Thymus (tissue), 11 donors: Measurements from ENCODE around the gene ZNF792. TPM values are rescaled to one million over a fixed set of nuclear protein-coding genes. Genes with fewer than 3 reads are reported as not detected.
"Not testable (repeated sequence)": the region's sequence is repeated elsewhere in the genome, so short reads cannot be mapped to it uniquely, and the experiment has no call there.

ENCODE experiments used
- DNase-seq, 9 donors: peaks; one replicate each; pipeline ENCODE4 v3.0.0-alpha.2; 2013; ENCODE audit warnings: low spot score in 9 of 9, low read depth in 6 of 9, missing footprints in 1 of 9
- H3K27ac ChIP-seq, 2 donors: one replicate each; pipeline ENCODE4 v1.5.1; 2013; ENCODE audit warnings: control low read depth in 1 of 2, low read depth in 1 of 2, low read length in 1 of 2, mild to moderate bottlenecking in 1 of 2, moderate library complexity in 1 of 2
- H3K27me3 ChIP-seq, 2 donors: one replicate each; pipeline ENCODE4 v1.5.1; 2013; ENCODE audit warnings: low read length in 1 of 2; ENCODE audit not compliant: control insufficient read depth in 2 of 2, insufficient read depth in 1 of 2
- H3K36me3 ChIP-seq, 2 donors: one replicate each; pipeline ENCODE4 v1.5.1; 2013; ENCODE audit warnings: low read length in 1 of 2, mild to moderate bottlenecking in 1 of 2, moderate library complexity in 1 of 2; ENCODE audit not compliant: control insufficient read depth in 2 of 2, insufficient read depth in 2 of 2
- H3K4me1 ChIP-seq, 2 donors: one replicate each; pipeline ENCODE4 v1.5.1; 2013; ENCODE audit warnings: low read length in 2 of 2; ENCODE audit not compliant: control insufficient read depth in 2 of 2, insufficient read depth in 2 of 2
- H3K4me3 ChIP-seq, 2 donors: one replicate each; pipeline ENCODE4 v1.5.1; 2013; ENCODE audit warnings: low read length in 2 of 2, control low read depth in 1 of 2, mild to moderate bottlenecking in 1 of 2
- H3K9me3 ChIP-seq, 2 donors: one replicate each; pipeline ENCODE4 v1.5.1; 2013; ENCODE audit warnings: low read length in 1 of 2, mild to moderate bottlenecking in 1 of 2; ENCODE audit not compliant: control insufficient read depth in 2 of 2, insufficient read depth in 1 of 2
- WGBS: extraction: QIAGEN DNeasy Blood & Tissue Kit; methylation state at CpG from one replicate; pipeline ENCODE4 v1.1.7; 2013; 5-methylcytosine and 5-hydroxymethylcytosine counted together
- polyA plus RNA-seq: library from polyadenylated mRNA; stranded (reverse); fragments of 200-250 nt; gene quantifications from one replicate; pipeline ENCODE4 v1.2.3, GENCODE V29; 2013
- total RNA-seq: library from RNA; stranded (reverse); fragments of 120-200 nt; gene quantifications from one replicate; pipeline ENCODE4 v1.2.4, GENCODE V29; 2013
- donor health status: healthy.

ZNF792 gene
- total and polyA plus RNA-seq, 2 donors, result 2.6 to 5.4 TPM

DNA sequence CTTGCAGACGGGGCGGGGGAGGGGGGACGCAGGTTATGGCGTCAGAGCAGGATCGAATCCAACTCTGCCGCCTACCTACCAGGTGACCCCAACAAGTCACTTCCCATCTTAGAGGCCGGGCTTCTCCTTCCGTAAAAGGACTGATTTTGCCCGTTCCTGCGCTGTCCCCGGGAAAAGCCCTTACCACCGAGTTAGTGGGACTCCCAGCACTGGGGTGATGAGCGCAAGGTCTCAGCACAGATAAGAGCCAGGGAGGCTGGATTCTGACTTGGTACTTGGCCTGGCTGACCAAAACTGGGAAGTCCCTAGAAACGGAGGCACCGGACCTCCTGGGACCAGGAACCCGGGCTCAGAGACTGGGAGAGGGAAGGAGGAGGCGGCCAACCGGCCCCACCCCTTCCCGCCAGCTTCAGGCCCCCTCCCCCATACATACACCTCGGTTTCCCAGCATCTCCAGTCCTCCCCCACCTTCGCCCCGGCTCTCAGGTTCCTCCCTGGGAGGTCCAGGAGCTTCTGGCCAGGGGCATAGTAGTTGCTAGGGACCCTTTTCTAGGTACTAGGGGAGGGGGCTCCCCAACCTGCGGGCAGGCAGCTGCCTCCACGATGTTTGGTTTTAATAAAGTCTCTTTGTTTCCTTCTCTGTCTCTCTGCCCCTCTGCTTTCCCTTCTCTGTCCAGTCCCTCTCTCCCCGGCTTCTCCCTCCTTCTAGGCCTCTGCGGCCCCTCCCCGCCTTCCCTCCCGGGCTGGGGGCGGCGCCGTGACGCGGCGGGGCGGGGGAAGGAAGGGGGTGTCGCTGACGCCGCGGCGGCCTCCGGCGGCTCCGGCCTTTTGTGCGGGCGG lies 35.7 kb upstream of the ZNF792 start, which contains the start of gene GRAMD1A:
GRAMD1A (plus strand) TSS at position 826 of the 840 bp plus-strand sequence. CDS start 156 bp downstream, outside the sequence.
- 9% methylated on average over 45 of the region's 45 CpGs for WGBS
- H3K27me3 ChIP-seq, result no peaks in the 10 kb centered on the region
- H3K27ac ChIP-seq, result peak within 1 kb of the TSS; percentile 87 to 97
- peaks cover 39 to 76% of the 10 kb centered on the region in 2 donors for H3K4me1 ChIP-seq
- peak within 1 kb of the TSS; percentile 47 to 84 for H3K4me3 ChIP-seq
- peak in 5 of 9 donors; percentile 62 to 85 (median 64) for DNase-seq
- H3K36me3 ChIP-seq, result peaks cover under 1 to 8% of the 10 kb centered on the region in 2 donors
- H3K9me3 ChIP-seq, result peaks cover 0 to 6% of the 10 kb centered on the region in 2 donors

DNA sequence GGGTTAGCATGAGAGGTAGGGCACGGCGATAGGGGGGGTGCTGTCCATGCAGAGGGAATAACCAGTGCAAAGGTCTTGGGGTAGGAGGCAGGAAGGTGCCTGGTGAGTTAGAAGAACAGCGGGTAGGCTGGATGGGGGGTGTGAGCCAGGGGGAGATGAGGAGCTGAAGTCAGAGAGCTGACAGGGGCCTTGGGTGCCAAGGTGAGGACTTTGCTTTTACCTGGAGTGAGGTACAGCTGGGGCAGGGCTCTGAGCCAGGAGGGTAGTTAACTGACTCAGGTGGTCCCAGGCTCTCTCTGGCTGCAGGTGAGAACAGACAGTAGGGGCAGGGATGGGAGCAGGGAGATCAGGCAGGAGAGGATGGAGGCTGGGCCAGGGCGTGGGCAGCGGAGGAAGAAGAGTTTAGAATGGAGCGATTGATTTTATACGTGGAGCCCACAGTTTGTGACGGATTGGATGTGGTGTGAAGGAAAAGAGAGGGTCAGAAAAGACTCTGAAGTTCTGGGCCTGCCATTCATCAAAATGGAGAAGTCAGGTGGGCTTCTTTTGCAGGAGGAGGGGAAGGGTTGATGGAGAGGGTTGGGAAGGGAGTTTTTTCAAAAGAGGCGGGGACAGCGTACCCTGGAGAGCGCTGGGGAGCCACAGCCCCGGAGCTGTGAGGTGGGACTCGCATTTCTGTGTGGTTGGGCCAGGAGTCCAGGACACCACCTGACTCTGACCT lies 34.9 kb upstream of the ZNF792 start:
- peaks cover 38 to 78% of the 10 kb centered on the region in 2 donors for H3K4me1 ChIP-seq
- WGBS, result 71% methylated on average over 13 of the region's 13 CpGs
- peak overlapping the region; percentile 87 to 97 for H3K27ac ChIP-seq
- H3K36me3 ChIP-seq, result peaks cover 0 to 8% of the 10 kb centered on the region in 2 donors
- peak overlapping the region; percentile 47 to 84 for H3K4me3 ChIP-seq
- no peaks in the 10 kb centered on the region for H3K27me3 ChIP-seq
- H3K9me3 ChIP-seq, result peaks cover 0 to 13% of the 10 kb centered on the region in 2 donors
- no peak for DNase-seq

DNA sequence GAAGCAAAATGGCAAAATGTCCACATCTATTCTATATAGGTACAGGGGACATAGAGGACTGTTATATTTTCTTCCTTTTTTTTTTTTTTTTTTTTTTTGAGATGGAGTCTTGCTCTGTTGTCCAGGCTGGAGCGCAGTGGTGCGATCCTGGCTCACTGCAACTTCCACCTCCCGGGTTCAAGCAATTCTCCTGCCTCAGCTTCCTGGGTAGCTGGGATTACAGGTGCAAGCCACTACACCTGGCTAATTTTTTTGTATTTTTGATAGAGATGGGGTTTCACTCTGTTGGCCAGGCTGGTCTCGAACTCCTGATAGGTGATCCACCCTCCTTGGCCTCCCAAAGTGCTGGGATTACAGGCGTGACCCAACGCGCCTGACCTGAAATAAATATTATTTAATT lies 34.2 kb upstream of the ZNF792 start:
- not testable (repeated sequence) for DNase-seq, H3K4me3 ChIP-seq, H3K36me3 ChIP-seq, H3K27me3 ChIP-seq
- H3K4me1 ChIP-seq, result peaks cover 31 to 71% of the 10 kb centered on the region in 2 donors
- peak overlapping the region in 1 of 2 donors; percentile 89 for H3K27ac ChIP-seq
- WGBS, result 94% methylated on average over 7 of the region's 7 CpGs
- peaks cover 0 to 13% of the 10 kb centered on the region in 2 donors for H3K9me3 ChIP-seq

DNA sequence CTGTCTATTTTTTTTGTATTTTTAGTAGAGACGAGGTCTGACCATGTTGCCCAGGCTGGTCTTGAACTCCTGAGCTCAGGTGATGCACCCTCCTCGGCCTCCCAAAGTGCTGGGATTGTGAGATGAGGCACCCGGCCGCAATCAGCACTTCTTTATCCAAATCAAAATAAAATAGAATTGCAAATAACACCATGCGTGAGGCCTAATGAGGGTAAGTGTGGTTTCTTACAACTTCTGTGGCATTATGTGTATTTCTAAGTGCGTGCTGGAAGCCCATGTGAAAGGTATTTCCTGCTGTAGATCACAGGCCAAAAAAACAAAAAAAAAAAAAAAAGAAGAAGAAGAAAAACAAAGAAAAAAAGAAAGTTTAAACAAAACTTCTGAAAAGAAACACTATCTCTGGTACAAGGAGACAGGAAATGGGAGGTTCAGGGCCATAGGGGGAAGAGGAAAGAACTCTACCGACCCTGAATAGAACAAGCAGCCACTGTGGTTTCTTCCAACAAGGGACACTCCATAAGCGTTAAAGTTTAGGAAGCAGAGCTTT lies 33.1 kb upstream of the ZNF792 start:
- H3K36me3 ChIP-seq, result peaks cover 0 to 3% of the 10 kb centered on the region in 2 donors
- peak in 2 of 9 donors; percentile 47 to 77 for DNase-seq
- 12% methylated on average over 8 of the region's 8 CpGs for WGBS
- H3K27me3 ChIP-seq, result no peaks in the 10 kb centered on the region
- H3K4me3 ChIP-seq, result no peak overlapping the region
- H3K27ac ChIP-seq, result peak overlapping the region; percentile 89 to 95
- H3K4me1 ChIP-seq, result peaks cover 31 to 64% of the 10 kb centered on the region in 2 donors
- H3K9me3 ChIP-seq, result peaks cover 0 to 13% of the 10 kb centered on the region in 2 donors

DNA sequence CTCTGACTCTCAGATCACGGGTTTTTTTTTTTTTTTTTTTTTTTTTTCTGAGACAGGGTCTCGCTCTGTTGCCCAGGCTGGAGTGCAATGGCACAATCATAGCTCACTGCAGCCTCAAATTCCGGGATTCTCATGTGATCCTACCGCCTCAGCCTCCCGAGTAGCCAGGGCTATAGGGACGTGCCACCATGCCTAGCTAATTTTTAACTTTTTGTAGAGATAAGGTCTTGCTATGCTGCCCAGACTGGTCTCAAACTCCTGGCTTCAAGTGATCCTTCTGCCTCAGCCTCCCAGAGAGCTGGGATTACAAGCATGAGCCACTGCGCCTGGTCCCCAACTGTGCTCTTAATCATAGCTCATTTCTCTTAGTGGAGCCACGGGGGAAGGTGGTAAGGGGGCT lies 31.5 kb upstream of the ZNF792 start:
- Histone ChIP-seq H3K9me3 (peaks cover 0 to 13% of the 10 kb centered on the region in 2 donors), H3K4me1 (peaks cover 28 to 52% of the 10 kb centered on the region in 2 donors), H3K27ac (peak overlapping the region in 1 of 2 donors; percentile 19), H3K27me3 (no peaks in the 10 kb centered on the region), H3K4me3 (no peak overlapping the region), H3K36me3 (no peaks in the 10 kb centered on the region)
- DNase-seq, result no peak
- WGBS, result 97% methylated on average over 8 of the region's 8 CpGs

DNA sequence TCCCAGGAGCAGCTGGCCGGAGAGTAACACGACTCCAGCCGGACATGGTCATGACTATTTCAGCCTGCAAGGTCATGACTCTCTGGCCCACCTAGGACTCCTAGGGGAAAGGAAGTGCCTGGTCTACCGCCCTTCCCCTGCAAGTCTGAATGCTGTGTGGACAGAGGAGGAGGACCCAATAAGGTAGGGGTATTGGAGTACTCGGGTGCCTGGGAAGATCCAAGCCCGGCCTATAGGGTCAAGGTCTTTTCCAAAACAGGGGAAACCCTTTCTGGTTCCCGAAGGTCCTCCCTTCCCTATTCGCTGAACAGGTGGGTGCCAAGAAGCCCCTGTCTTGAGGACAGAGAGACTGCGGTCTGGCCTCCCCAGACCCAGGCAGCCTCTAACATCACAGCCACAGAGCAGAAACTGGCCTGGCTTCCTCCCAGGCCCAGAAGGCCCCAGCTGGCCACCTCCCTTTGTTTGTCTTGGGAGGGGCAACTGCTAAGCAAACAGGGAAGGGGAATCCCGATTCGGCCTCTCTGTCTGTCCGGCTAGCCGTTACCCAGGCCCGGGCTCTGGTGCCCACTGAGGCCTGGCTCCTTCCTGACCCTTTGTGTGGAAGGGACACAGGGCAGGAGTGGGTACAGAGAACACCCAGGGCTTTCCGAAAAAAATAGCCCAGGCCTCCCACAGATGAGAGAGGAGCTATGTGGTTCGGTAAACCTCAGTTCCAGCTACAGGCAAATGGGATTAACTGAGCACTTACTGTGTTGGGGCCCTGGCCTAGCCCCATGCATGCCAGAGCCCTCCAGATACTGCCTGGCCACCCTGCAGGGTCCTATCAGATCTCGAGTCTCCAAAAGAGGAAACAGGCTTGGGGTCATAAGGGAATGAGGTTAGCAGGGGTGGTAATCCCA lies 30.9 kb upstream of the ZNF792 start:
- Histone ChIP-seq H3K36me3 (no peaks in the 10 kb centered on the region), H3K9me3 (peaks cover 0 to 13% of the 10 kb centered on the region in 2 donors), H3K27ac (peak overlapping the region; percentile 15 to 20), H3K4me1 (peaks cover 28 to 50% of the 10 kb centered on the region in 2 donors), H3K4me3 (no peak overlapping the region), H3K27me3 (no peaks in the 10 kb centered on the region)
- DNase-seq, result no peak
- 96% methylated on average over 17 of the region's 17 CpGs for WGBS

DNA sequence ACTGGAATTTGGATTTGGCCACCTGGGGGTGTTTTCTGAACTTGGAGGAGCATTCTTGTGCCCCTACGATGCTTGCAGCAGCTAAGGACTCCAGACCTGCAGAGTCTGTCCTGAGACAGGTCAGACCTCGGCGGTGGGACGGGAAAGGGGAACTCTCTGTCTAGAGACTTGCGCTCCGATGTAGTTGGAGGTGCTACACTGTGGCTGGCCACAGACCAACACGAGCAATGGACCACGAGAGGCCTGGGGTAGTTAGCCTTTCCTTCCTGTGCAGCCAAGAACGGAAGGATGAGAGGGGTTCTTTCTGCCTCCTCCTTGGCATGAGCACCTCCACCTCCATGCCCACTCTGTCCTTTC lies 30.2 kb upstream of the ZNF792 start:
- no peaks in the 10 kb centered on the region for H3K27me3 ChIP-seq
- H3K36me3 ChIP-seq, result no peaks in the 10 kb centered on the region
- DNase-seq, result no peak
- WGBS, result 77% methylated on average over 9 of the region's 9 CpGs
- no peak overlapping the region for H3K4me3 ChIP-seq
- H3K4me1 ChIP-seq, result peaks cover 24 to 44% of the 10 kb centered on the region in 2 donors
- H3K9me3 ChIP-seq, result peaks cover 0 to 13% of the 10 kb centered on the region in 2 donors
- no peak overlapping the region for H3K27ac ChIP-seq

DNA sequence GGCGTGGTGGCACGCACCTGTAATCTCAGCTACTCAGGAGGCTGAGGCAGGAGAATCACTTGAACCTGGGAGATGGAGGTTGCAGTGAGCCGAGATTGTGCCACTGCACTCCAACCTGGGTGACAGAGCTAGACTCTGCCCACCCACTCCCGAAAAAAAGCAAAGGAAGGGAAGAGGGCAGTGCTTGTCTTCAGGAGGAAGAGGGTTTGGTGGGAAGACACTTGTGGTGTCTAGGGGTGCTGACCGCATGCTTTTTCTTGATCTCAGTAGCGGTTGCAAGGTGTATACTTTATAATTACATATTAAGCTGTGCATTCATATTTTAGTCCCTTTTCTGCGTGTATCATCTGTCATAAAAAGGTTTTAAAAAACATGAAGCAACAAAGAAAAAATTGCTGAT lies 28.6 kb upstream of the ZNF792 start:
- not testable (repeated sequence) for H3K36me3 ChIP-seq, H3K27me3 ChIP-seq, DNase-seq, H3K4me3 ChIP-seq, H3K27ac ChIP-seq
- 97% methylated on average over 7 of the region's 7 CpGs for WGBS
- Histone ChIP-seq H3K9me3 (peaks cover 0 to 13% of the 10 kb centered on the region in 2 donors), H3K4me1 (peaks cover 17 to 27% of the 10 kb centered on the region in 2 donors)
